Right renal cortex interstitium (tissue), 3 donors: Measurements from ENCODE around the gene ST3GAL5. TPM values are rescaled to one million over a fixed set of nuclear protein-coding genes. Genes with fewer than 3 reads are reported as not detected.

Experiments used
- DNase-seq, 3 donors: peaks; one replicate each; pipeline ENCODE4 v3.0.0-alpha.2; 2013; ENCODE audit warnings: low read depth in 3 of 3, low spot score in 2 of 3
- polyA plus RNA-seq, 3 donors: library from polyadenylated mRNA; unstranded; fragments of 120-200 nt; gene quantifications; one replicate each; pipeline ENCODE4 v1.2.1, GENCODE V29; 2013; ENCODE audit not compliant: insufficient read length in 3 of 3

ST3GAL5 gene
- polyA plus RNA-seq, 3 donors: 8.9 to 10.4 (median 9.0) TPM

DNA sequence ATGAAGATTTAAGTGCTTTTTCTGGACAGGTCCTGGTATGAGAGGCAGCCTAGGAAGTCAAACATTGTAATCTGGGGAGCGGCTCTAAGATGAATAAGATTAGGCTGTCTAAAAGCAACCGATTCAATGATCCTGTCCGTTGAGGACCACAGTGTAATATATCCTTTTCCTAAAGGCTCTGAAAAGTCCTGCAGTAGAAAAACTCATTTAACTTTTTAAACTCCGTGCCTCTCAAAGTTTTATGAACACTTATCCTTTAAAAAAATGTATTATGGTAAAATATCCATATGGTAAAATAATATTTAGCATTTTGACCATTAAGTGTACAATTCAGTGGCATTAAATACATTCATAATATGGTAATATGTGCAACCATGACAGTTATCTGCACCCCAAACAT lies 95.2 kb downstream of the ST3GAL5 start:
- DNase-seq: no peak

DNA sequence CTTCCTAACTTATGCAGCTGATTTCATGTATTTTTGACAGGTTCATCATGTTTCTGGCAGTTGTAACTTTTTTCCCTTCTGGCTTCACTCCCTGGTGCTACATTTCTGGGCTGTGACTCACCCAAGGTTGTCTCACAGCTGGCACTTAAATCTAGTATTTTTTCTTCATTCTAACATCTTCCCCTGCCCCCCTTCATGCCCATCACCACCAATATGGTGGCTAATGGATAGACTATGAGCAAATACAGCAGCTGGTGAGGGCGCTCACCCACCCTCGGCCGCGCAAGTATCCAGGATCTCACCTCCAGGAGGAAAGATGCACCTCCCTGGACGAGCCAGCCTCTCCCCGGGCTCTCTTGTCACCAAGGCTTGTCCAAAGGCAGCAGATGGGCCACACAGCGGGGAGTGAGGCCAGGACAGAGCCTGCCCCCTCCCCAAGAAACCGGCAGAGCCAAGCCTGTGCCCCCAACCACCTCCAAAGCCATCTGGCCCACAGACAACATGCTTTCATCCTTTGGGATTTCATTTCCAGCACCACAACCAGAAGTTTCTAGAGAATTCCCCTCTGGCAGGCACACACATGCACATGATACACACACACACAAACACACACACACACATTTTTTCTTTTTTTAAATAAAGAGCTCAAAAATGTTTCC lies 95.9 kb downstream of the ST3GAL5 start:
- no peak for DNase-seq

DNA sequence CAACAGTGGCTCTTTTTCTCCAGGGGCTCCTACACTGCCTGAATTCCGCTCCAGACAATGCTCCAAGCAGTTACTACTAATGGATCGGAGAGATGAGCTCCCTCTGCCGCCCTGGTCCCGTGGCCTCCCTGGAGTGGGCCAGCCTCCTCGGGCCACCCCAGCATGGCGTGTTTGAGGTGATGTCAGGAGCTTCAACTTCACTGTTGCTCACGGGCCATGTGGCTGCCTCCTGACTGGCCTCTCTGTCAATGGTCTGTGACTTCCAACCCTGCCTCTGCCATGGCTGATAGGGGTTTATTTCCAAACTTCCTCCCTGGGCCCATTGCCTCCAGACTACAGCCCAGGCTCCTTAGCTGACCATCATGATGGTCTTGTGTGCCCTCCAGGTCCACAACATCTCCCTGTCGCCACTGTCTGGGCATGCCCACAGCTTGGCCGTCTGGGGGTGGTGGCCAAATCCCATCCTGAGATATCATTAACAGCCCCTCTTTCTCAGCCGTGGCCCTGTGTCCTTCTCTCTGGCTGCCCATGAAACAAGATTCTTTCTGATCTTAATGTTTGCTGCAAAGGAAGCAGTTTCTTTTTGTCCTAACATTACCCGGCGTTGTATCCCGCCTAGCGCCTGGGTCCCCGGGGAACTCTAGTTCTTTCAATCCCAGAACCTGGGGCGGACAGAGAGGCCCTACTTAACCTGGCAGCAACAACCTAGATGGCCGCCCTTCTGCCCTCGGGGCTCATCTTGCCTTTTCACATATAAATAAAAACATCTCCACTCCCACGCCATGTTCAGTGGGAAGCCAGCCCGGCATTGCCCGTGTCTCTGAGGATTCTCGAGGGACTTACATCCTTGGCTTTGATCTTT lies 96.9 kb downstream of the ST3GAL5 start:
- DNase-seq: no peak

DNA sequence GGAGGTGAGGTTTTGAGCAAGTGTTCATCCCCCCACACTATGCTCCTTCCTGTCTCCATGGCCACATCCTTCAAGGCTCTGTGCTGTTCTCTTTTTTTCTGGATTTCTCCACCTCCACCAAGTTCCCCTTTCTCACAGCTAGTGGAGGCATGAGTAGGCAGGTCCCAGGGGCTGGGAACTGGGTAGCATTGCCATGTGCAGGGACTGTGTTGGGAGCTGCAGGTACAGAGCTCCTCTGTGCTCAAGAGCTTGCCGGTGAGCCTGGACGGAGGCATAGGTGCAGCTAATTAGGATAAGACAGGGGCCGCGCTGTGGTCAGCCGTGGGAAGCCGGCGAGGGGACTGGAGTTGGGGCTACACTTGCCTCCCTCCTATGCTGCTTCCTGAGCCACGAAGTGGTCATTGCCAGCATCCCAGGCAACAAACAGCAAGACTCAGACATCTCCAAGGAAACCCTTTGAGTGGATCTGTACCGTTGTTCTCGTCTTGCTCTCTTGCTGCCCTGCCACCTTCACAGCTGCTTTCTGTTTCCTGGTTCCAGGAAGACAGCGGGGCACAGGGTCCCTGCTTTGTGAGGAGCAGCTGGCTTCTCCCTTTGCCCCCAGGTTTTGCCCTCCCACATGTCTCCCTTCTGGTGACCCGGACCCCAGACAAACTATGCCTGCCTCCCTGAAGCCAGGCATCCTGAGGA lies 98.1 kb downstream of the ST3GAL5 start:
- no peak for DNase-seq

DNA sequence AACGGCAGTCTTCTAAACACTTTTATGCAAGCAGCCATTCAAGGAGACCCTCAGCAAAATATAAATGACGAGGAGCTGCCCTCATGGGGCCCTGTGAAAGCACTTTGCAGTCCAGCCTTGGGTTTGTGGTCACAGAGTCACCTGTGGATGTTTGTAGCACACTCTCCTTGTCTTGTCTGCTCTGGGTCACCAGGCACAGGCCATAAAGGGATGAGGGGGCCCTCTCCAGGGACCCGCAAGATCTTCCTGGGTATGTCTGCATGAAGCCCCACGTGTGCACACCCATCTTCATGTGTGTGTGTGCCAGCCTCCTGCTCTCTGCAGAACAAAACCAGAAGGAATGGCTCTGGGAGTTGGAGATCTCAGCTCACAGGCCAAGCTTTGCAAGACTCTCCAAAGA lies 98.8 kb downstream of the ST3GAL5 start:
- no peak for DNase-seq

DNA sequence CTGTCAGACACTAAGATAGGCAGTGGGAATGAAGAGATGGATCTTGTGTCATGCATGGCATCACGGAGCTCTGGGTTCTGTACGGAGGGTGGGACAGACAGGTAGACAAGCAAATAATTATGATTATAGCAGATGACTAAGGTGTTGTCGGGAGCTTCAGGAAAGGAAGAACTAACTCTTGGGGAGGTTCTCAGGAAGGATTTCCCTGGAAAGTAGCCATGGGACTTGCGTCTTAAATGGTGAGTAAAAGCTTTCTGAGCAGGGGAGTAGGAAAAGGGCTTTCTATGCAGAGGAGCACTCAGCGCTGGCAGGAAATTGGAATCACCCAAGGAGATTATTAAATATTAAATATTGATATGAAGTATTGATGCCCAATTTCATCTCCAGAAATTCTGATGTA lies 99.5 kb downstream of the ST3GAL5 start:
- DNase-seq: no peak

DNA sequence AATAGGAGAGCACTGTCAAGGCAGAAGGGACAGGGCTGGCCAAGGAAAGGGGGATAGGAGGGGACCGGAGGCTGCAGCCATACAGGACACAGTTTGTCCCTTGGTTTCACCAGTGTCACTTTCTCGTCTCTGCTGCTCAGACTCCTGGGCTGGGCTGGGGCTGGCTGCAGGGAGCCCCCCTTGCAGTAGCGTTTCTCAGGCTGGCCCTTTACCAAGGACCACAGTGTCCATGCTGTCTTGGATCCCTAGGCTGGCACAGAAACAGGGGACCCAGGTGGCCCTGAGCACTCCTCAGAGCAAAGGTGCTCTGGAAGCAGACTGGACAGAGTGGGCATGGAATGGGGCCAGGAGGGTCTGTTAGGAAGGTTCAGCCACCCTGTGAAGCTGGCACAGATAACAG lies 100.2 kb downstream of the ST3GAL5 start:
- DNase-seq: no peak

DNA sequence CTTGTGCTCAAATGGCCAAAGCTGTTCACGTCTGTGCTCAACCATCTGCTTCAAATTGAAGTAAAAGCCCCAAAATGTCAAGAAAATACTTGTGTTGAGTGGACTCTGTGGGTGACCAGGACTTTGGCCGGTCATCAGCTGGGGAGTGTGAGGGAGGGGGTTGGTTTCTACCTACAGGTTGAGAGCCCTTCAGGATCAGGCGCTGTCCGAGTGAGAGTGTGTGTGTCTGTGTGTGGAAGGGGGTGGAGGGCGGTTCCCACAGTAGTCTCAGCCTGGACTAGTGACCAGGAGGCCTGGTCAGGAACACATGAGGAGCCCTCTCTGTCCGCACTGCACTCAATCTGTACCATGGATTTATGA lies 100.8 kb downstream of the ST3GAL5 start:
- DNase-seq: no peak

DNA sequence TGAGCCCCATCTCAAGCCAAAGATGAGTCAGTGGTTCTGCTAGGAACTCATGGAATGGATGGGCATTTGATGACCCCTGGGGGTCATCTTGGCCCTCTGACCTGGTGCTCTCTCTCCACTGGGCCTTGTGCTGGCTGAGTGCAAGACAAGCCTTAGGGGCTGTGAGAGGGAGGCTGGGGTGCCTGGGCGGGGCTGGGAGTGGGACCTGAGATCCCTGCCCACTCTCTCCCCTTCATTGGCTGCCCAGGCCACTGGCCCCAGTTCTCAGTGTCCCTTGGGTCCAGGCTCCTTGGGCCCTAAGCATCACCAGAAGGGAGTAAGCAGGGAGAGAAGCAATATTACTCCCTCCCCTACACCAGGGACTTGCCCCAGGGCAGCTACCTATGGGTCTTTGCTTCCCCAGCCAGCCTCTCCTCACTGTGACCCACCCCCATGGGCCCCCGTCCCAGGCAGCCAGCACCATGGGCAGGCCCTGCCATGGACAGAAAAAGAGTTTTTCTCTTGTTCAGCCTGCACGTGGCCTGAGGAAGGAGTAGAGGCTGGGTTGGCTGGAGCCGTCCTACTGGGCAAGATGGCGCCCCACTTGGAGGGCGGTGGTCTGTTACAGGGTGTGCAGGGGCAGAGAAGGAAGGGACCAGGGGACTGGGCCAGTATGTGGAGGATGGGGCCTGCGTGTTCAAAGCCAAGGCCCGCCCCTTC lies 101.4 kb downstream of the ST3GAL5 start:
- no peak for DNase-seq

Other genes with a start within 250 kb of the ST3GAL5 start
- under 1 TPM in 1 of 3 donors, not detected in 2; 0.24 TPM for gene SFTPB, start 220.8 kb downstream of the ST3GAL5 start, polyA plus RNA-seq
- under 1 TPM in 2 of 3 donors, not detected in 1; 0.17 to 0.44 TPM for gene GNLY, start 194.6 kb downstream of the ST3GAL5 start, polyA plus RNA-seq
- 10 to 100 TPM; 11.0 to 12.9 (median 11.2) TPM for gene ATOH8, start 135.0 kb downstream of the ST3GAL5 start, polyA plus RNA-seq
- 10 to 100 TPM; 17.8 to 20.6 (median 19.9) TPM for gene POLR1A, start 216.9 kb upstream of the ST3GAL5 start, polyA plus RNA-seq
- gene PTCD3, start 217.2 kb upstream of the ST3GAL5 start, polyA plus RNA-seq: 100 to 1,000 TPM; 118 to 144 (median 138) TPM